Choroid plexus epithelial cell (primary cell): ENCODE results near the gene STPG4.

Source experiments
- DNase-seq: peaks from one replicate; pipeline ENCODE4 v3.0.0-alpha.2; 2010; ENCODE audit warnings: low read depth
- H3K4me3 ChIP-seq: 2 replicates; pipeline ENCODE4 v1.5.1; 2011; ENCODE audit warnings: low read depth, mild to moderate bottlenecking, control low read depth, low read length, moderate library complexity
- TF ChIP-seq, protein P1 (sequence below): conservative IDR thresholded peaks from 2 replicates; pipeline ENCODE4 v1.5.1; 2011; ENCODE audit warnings: low read depth, mild to moderate bottlenecking, control low read depth, inconsistent platforms, low read length, moderate library complexity

Gene STPG4

DNA sequence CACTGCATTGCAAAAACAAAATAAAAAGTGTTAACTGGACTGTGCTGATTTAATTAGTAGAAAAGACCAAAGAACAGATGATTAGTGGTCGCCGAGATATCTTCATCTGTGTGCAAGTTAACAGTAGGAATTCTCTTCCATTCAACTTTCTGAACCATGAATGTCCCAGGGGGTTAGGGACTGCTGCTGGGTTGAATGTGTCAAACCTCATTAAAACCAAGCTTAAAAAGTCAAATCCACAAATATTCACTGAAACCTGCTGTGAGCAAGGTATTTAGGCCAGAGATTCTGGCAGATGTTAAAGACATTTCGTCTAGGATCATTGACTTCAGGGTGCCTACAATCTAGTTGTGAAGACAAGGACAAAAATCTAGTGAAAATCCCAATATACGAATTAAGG lies 58.7 kb downstream of the STPG4 start:
- no peak overlapping the region for H3K4me3 ChIP-seq
- TF ChIP-seq, protein P1, sequence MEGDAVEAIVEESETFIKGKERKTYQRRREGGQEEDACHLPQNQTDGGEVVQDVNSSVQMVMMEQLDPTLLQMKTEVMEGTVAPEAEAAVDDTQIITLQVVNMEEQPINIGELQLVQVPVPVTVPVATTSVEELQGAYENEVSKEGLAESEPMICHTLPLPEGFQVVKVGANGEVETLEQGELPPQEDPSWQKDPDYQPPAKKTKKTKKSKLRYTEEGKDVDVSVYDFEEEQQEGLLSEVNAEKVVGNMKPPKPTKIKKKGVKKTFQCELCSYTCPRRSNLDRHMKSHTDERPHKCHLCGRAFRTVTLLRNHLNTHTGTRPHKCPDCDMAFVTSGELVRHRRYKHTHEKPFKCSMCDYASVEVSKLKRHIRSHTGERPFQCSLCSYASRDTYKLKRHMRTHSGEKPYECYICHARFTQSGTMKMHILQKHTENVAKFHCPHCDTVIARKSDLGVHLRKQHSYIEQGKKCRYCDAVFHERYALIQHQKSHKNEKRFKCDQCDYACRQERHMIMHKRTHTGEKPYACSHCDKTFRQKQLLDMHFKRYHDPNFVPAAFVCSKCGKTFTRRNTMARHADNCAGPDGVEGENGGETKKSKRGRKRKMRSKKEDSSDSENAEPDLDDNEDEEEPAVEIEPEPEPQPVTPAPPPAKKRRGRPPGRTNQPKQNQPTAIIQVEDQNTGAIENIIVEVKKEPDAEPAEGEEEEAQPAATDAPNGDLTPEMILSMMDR = no peak

GRCh38 chr2:47095349-47096020 lies 59.6 kb downstream of the STPG4 start:
- DNase-seq = no peak
- TF ChIP-seq, protein P1 = no peak
- no peak overlapping the region for H3K4me3 ChIP-seq

More for the DNA sequence above, 58.7 kb downstream of the STPG4 start:
- DNase-seq = no peak

DNA sequence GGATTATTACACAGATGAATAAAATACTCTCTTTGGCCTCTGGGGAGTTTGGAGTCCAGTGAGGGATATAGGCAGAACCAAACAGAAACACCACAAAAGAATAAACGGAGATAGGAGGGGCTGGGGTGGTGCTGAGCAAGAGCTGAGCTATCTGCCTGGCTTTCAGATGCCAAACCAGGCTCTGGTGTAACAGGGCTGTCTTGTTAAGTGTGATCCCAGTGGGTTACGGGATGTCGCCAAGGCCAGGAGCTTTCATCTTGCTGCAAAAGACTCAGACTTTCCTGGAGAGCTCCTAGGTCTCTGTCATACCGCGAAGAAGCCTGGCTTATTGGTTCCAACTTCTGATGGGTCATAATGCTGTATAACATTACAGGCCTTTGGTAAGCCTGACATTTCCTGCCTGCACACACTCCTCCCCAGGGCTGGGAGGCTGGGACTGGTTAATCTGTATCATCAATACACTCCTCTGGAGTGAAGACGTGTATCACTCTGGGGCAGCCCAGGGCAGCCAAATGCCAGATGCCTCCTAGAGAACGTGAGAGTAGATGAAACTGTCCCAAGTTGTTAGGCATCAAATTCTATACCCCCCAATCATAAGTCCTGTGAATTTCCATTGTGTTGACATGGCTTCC lies 60.5 kb downstream of the STPG4 start:
- no peak overlapping the region for H3K4me3 ChIP-seq
- no peak for DNase-seq
- TF ChIP-seq, protein P1 = no peak

DNA sequence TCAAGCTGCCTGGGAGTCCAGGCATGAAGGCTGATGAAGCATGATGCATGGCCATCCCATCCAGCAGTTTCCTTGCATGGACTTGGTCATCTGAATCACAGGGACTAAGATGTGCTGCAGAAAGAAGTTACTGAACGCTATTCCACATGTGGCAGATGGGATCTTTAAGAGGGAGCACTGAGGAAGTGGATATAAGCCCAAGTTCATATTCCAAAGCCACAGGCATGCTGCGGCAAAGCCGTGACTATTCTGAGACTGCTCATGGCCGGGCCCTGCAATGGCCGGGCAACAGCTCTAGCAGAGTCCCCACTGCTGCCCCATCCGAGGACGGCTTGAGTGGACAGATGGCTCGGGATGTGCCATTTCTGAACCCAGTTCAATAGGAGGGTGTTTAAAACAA lies 61.5 kb downstream of the STPG4 start:
- no peak overlapping the region for H3K4me3 ChIP-seq
- DNase-seq = no peak
- TF ChIP-seq, protein P1 = no peak

- H3K4me3 ChIP-seq = no peak overlapping the region
- TF ChIP-seq, protein P1 = no peak
- no peak for DNase-seq
Measured at GRCh38 chr2:47092465-47092864, 62.6 kb downstream of the STPG4 start.

GRCh38 chr2:47091118-47091517 lies 64.0 kb downstream of the STPG4 start:
- DNase-seq = no peak
- TF ChIP-seq, protein P1 = no peak
- H3K4me3 ChIP-seq = no peak overlapping the region

- DNase-seq = peak; percentile 78
- TF ChIP-seq, protein P1 = no peak
- H3K4me3 ChIP-seq = no peak overlapping the region
Measured at GRCh38 chr2:47089083-47089464, 66.0 kb downstream of the STPG4 start.
